Activated CD4-positive, alpha-beta T cell treated with anti-CD3 and anti-CD28 coated beads for 24 hours (primary cell): ENCODE results near the gene UPF1.
"Not testable (repeated sequence)": the region's sequence is repeated elsewhere in the genome, so short reads cannot be mapped to it uniquely, and the experiment has no call there.

Experiments used
- DNase-seq, 2 donors: peaks; one replicate each; pipeline ENCODE4 v3.0.0-alpha.2; 2020; ENCODE audit warnings: low read depth in 2 of 2

UPF1 gene

GRCh38 chr19:18799389-18799970, 32.3 kb upstream of the UPF1 start:
- no peak for DNase-seq

GRCh38 chr19:18800079-18800478, 31.7 kb upstream of the UPF1 start:
- DNase-seq, result no peak

- no peak for DNase-seq
Measured at GRCh38 chr19:18800636-18801035, 31.1 kb upstream of the UPF1 start.

- DNase-seq, result no peak
Measured at GRCh38 chr19:18802354-18802753, 29.4 kb upstream of the UPF1 start.

GRCh38 chr19:18803550-18804138, 28.1 kb upstream of the UPF1 start:
- DNase-seq, result no peak

- DNase-seq, result no peak
Measured at GRCh38 chr19:18804139-18804601, 27.6 kb upstream of the UPF1 start.

GRCh38 chr19:18804643-18805042, 27.1 kb upstream of the UPF1 start:
- DNase-seq, result no peak

- no peak for DNase-seq
Measured at GRCh38 chr19:18807861-18808331, 23.9 kb upstream of the UPF1 start.

- no peak for DNase-seq
Measured at GRCh38 chr19:18809149-18809868, 22.4 kb upstream of the UPF1 start.

- not testable (repeated sequence) for DNase-seq
Measured at GRCh38 chr19:18811638-18812037, 20.1 kb upstream of the UPF1 start.

GRCh38 chr19:18814063-18814462, 17.7 kb upstream of the UPF1 start:
- DNase-seq, result no peak

- no peak for DNase-seq
Measured at GRCh38 chr19:18815673-18816072, 16.1 kb upstream of the UPF1 start.

GRCh38 chr19:18816645-18817044, 15.1 kb upstream of the UPF1 start:
- not testable (repeated sequence) for DNase-seq

- DNase-seq, result no peak
Measured at GRCh38 chr19:18817574-18817973, 14.2 kb upstream of the UPF1 start.

GRCh38 chr19:18828786-18829185, 3.0 kb upstream of the UPF1 start:
- DNase-seq, result no peak

GRCh38 chr19:18830488-18830887, 1.3 kb upstream of the UPF1 start:
- no peak for DNase-seq

GRCh38 chr19:18832306-18833140, 764 bp downstream of the UPF1 start:
- DNase-seq, result peak in 1 of 2 donors; percentile 10

- DNase-seq, result no peak
Measured at GRCh38 chr19:18833141-18833476, 1.4 kb downstream of the UPF1 start.

- DNase-seq, result no peak
Measured at GRCh38 chr19:18833849-18834643, 2.3 kb downstream of the UPF1 start.

GRCh38 chr19:18834644-18834984, 2.9 kb downstream of the UPF1 start:
- no peak for DNase-seq

GRCh38 chr19:18839465-18840287, 7.9 kb downstream of the UPF1 start:
- no peak for DNase-seq
